ENCODE data around the gene SGCA.

Gene SGCA

DNA sequence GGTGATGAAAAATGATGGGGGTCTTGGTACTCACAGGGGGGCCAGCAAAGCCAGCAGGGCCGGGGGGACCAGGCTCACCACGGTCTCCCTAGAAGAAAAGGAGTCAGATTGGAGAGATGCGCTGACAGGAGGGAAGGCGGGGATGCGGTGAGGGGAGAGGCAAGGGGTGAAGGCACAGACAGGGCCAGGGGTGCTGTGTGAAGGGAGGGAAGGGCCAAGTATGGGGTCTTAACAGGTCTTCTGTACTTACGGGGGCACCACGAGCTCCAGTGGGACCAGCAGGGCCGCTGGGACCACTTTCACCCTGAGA lies 24.4 kb downstream of the SGCA start:
- CTCF ChIA-PET: interaction anchor here (3.4 kb wide), 1 partner anchor 10 kb away, joined by 12 read pairs; the partner anchor contains the start of gene COL1A1

DNA sequence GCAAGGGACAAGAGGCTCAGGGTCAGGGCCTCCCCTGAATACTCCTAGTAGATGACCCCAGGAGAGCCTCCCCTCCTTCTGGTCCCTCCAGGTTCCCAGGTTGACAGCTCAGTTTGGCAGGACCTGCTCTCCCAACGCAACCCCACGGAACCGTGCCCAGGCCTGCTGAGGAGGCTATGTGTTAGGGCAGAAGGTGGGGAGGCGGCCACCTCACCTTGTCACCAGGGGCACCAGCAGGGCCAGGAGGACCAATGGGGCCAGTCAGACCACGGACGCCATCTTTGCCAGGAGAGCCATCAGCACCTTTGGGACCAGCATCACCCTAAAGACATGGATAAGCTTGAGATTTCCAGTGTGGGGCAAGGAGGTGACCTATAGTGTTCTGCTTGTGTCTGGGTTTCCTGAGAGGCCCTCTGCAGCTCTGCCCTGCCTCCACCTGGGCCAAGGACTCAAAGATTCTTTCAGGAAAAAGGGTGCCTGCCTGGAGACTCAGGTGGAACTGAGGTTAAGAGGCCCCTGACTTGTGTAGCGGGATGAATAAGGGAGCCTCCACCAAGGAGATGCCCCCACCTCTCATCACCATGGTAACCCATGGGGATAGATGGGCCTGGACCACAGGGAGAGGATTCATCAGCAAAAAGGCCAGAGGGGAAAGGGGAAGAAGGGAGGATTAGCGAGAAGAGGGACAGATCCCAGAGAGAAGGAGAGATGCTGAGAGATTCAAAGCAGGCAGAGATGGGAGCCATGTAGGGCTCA lies 25.0 kb downstream of the SGCA start:
- ChIA-PET CTCF (interaction anchor here (2.5 to 3.4 kb wide), 2 partner anchors 10 to 12 kb away, joined by 6 to 12 read pairs; partner anchors contain the start of gene COL1A1), POLR2A (interaction anchor here (1.4 kb wide), 1 partner anchor 13 kb away, joined by 5 read pairs; no protein-coding TSS in a partner anchor)
- H3K27ac ChIP-seq (ENCODE audit: extremely low read depth, low read depth, low read length): no peak overlapping the region
- no peak overlapping the region for H3K4me3 ChIP-seq (ENCODE audit: low read depth, low read length)
- no peaks in the 10 kb centered on the region for H3K9me3 ChIP-seq (ENCODE audit: control insufficient read depth, insufficient read depth, low read depth, low read length)
- TF ChIP-seq, protein P1, sequence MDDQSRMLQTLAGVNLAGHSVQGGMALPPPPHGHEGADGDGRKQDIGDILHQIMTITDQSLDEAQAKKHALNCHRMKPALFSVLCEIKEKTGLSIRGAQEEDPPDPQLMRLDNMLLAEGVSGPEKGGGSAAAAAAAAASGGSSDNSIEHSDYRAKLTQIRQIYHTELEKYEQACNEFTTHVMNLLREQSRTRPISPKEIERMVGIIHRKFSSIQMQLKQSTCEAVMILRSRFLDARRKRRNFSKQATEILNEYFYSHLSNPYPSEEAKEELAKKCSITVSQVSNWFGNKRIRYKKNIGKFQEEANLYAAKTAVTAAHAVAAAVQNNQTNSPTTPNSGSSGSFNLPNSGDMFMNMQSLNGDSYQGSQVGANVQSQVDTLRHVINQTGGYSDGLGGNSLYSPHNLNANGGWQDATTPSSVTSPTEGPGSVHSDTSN (CRISPR knock-in tag; IDR thresholded peaks at IDR 0.05): no peak
- TF ChIP-seq ZNF366 (tag by site-specific recombination; conservative IDR thresholded peaks at IDR 0.05): no peak
- peaks cover 0 to 83% of the 10 kb centered on the region in 2 experiments; a peak in 1 of 3 replicates for H3K36me3 ChIP-seq (ENCODE audit: control insufficient read depth in 2 of 2, insufficient read depth in 1 of 2, low read length in 2 of 2)
- no peaks in the 10 kb centered on the region for H3K4me1 ChIP-seq (ENCODE audit: control insufficient read depth, insufficient read depth, low read length)

More for the DNA sequence above, 24.4 kb downstream of the SGCA start:
- TF ChIP-seq, protein P2, sequence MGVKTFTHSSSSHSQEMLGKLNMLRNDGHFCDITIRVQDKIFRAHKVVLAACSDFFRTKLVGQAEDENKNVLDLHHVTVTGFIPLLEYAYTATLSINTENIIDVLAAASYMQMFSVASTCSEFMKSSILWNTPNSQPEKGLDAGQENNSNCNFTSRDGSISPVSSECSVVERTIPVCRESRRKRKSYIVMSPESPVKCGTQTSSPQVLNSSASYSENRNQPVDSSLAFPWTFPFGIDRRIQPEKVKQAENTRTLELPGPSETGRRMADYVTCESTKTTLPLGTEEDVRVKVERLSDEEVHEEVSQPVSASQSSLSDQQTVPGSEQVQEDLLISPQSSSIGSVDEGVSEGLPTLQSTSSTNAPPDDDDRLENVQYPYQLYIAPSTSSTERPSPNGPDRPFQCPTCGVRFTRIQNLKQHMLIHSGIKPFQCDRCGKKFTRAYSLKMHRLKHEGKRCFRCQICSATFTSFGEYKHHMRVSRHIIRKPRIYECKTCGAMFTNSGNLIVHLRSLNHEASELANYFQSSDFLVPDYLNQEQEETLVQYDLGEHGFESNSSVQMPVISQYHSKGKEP (tag by site-specific recombination; IDR thresholded peaks at IDR 0.05): no peak
- TF ChIP-seq ZNF132 (tag by site-specific recombination; IDR thresholded peaks at IDR 0.05; ENCODE audit: borderline replicate concordance) (no peak), YY1 (tag by site-specific recombination; IDR thresholded peaks at IDR 0.05) (no peak), ZNF157 (tag by site-specific recombination; IDR thresholded peaks at IDR 0.05) (no peak), ZFHX2 (tag by site-specific recombination; conservative IDR thresholded peaks at IDR 0.05) (no peak), ZNF112 (tag by site-specific recombination; IDR thresholded peaks at IDR 0.05) (no peak)
- TF ChIP-seq, protein P3, sequence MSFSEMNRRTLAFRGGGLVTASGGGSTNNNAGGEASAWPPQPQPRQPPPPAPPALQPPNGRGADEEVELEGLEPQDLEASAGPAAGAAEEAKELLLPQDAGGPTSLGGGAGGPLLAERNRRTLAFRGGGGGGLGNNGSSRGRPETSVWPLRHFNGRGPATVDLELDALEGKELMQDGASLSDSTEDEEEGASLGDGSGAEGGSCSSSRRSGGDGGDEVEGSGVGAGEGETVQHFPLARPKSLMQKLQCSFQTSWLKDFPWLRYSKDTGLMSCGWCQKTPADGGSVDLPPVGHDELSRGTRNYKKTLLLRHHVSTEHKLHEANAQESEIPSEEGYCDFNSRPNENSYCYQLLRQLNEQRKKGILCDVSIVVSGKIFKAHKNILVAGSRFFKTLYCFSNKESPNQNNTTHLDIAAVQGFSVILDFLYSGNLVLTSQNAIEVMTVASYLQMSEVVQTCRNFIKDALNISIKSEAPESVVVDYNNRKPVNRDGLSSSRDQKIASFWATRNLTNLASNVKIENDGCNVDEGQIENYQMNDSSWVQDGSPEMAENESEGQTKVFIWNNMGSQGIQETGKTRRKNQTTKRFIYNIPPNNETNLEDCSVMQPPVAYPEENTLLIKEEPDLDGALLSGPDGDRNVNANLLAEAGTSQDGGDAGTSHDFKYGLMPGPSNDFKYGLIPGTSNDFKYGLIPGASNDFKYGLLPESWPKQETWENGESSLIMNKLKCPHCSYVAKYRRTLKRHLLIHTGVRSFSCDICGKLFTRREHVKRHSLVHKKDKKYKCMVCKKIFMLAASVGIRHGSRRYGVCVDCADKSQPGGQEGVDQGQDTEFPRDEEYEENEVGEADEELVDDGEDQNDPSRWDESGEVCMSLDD (tag by site-specific recombination; IDR thresholded peaks at IDR 0.05): no peak
- TF ChIP-seq, protein P4, sequence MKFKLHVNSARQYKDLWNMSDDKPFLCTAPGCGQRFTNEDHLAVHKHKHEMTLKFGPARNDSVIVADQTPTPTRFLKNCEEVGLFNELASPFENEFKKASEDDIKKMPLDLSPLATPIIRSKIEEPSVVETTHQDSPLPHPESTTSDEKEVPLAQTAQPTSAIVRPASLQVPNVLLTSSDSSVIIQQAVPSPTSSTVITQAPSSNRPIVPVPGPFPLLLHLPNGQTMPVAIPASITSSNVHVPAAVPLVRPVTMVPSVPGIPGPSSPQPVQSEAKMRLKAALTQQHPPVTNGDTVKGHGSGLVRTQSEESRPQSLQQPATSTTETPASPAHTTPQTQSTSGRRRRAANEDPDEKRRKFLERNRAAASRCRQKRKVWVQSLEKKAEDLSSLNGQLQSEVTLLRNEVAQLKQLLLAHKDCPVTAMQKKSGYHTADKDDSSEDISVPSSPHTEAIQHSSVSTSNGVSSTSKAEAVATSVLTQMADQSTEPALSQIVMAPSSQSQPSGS (tag by site-specific recombination; IDR thresholded peaks at IDR 0.05; ENCODE audit: low read depth): no peak
- TF ChIP-seq, protein P5, sequence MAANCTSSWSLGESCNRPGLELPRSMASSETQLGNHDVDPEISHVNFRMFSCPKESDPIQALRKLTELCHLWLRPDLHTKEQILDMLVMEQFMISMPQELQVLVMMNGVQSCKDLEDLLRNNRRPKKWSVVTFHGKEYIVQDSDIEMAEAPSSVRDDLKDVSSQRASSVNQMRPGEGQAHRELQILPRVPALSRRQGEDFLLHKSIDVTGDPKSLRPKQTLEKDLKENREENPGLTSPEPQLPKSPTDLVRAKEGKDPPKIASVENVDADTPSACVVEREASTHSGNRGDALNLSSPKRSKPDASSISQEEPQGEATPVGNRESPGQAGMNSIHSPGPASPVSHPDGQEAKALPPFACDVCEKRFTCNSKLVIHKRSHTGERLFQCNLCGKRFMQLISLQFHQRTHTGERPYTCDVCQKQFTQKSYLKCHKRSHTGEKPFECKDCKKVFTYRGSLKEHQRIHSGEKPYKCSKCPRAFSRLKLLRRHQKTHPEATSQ (tag by site-specific recombination; IDR thresholded peaks at IDR 0.05): no peak
- no peak overlapping the region for H3K27ac ChIP-seq (ENCODE audit: extremely low read depth, low read depth, low read length)
- H3K9me3 ChIP-seq (ENCODE audit: control insufficient read depth, insufficient read depth, low read depth, low read length): no peaks in the 10 kb centered on the region
- POLR2A ChIA-PET: interaction anchor here (1.4 kb wide), 1 partner anchor 12 kb away, joined by 5 read pairs; no protein-coding TSS in a partner anchor
- H3K4me3 ChIP-seq (ENCODE audit: low read depth, low read length): no peak overlapping the region
- H3K4me1 ChIP-seq (ENCODE audit: control insufficient read depth, insufficient read depth, low read length): no peaks in the 10 kb centered on the region
- peaks cover 0 to 84% of the 10 kb centered on the region in 2 experiments; a peak in 1 of 3 replicates for H3K36me3 ChIP-seq (ENCODE audit: control insufficient read depth in 2 of 2, insufficient read depth in 1 of 2, low read length in 2 of 2)
